GM13977 (cell line): ENCODE data around the gene LDB3.

ENCODE experiments used
- DNase-seq: peaks from one replicate; pipeline ENCODE4 v3.0.0; 2012; ENCODE audit warnings: low spot score
- in situ Hi-C: fragments of 300-500 bp; cut with MboI; formaldehyde crosslinking; loops from one replicate; pipeline ENCODE4 v1.12.0; 2022; ENCODE audit warnings: low sequenced_read_pairs, low pct_unique_long_range_greater_than_20kb, mixed read lengths, inconsistent platforms; ENCODE audit not compliant: unreplicated experiment
- TF ChIP-seq, protein P1 (sequence below): IDR thresholded peaks from 2 replicates; pipeline ENCODE4 v1.5.1; 2012; ENCODE audit warnings: mild to moderate bottlenecking, control low read depth; ENCODE audit not compliant: insufficient read depth; ENCODE audit errors: extremely low read depth, missing control alignments

The LDB3 gene

DNA sequence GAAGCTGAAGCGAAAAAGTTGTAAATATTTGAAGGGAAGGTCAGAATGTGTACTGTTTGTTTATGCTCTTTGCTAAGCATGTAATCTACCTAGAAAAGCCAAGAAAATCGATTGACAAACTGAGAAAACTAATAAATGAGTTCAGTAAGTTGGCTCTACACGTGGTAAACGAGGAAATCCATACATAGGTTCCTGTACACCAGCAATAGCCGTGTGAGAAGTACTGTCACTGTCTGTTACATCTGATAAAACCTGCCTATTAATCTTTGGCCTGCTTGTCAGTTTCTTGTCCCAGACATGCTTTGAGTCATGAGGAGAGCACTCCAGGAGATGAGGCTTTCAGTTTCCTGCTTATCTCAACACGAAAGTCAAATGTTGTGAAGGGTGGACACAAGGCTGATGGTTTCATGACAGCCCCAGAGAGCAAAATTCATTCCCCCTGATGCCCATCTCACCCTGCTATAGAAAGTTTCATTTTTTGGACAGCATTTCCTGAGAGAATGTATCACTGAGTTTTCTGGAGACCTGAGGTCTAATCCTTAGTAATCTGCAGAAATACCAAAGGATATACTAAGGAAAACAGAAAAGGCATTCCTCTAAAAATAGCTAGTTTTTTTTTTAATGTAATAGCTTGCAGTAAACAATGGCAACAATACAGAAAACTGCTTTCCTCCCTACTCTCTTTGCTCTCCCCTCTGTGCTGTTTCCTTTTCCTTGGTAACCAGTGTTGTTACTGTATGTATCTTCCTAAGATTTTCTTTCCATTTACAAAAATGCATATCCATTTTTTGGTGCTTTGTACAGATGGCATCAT lies 107.0 kb downstream of the LDB3 start:
- TF ChIP-seq, protein P1, sequence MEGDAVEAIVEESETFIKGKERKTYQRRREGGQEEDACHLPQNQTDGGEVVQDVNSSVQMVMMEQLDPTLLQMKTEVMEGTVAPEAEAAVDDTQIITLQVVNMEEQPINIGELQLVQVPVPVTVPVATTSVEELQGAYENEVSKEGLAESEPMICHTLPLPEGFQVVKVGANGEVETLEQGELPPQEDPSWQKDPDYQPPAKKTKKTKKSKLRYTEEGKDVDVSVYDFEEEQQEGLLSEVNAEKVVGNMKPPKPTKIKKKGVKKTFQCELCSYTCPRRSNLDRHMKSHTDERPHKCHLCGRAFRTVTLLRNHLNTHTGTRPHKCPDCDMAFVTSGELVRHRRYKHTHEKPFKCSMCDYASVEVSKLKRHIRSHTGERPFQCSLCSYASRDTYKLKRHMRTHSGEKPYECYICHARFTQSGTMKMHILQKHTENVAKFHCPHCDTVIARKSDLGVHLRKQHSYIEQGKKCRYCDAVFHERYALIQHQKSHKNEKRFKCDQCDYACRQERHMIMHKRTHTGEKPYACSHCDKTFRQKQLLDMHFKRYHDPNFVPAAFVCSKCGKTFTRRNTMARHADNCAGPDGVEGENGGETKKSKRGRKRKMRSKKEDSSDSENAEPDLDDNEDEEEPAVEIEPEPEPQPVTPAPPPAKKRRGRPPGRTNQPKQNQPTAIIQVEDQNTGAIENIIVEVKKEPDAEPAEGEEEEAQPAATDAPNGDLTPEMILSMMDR = no peak
- in situ Hi-C loops = no loop called here
- DNase-seq = no peak

DNA sequence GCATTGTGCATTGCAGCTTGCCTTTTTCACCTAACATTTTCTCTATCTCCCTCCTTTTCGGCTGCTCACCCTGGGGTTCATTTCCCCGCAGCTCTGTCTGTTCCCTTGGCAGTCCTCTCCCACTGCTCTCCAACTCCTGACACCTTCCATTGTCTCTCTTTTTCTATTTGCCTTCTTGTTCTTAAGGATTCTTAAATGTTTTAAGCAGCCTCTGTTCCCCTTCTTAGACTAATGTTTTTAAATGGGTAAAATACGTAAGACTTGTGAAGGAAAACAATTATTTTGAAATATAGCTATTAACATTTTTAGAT lies 107.5 kb downstream of the LDB3 start:
- DNase-seq = no peak
- in situ Hi-C loops = no loop called here
- TF ChIP-seq, protein P1 = no peak

DNA sequence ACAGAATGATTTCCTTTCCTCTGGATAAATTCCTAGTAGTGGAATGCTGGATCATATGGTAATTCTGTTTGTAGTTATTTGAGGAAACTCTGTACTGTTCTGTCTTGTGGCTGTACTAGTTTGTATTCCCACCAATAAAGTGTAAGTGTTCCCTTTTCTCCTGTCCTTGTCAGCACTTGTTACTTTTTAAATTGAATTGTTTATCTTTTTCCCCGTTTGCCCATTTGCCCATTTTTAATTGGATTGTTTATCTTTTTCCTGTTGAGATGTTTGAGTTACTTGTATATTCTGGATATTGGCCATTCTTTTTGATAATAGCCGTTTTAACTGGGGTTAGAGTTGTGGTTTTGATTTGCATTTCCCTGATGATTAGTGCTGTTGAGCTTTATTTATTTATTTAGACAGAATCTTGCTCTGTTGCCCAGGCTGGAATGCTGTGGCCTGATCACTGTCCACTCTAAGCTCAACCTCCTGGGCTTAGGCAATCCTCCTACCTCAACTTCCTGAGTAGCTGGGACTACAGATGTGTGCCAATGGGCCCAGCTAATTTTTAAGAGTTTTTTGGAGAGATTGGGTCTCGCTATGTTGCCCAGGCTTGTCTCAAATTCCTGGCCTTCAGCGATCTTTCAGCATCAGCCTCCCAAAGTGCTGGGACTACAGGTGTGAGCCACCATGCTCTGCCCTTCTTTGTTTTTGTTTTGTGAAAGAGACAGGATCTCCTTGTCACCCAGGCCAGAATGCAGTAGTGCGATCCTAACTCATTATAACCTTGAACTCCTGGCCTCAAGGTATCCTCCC lies 111.1 kb downstream of the LDB3 start:
- in situ Hi-C loops = no loop called here
- TF ChIP-seq, protein P1 = no peak
- no peak for DNase-seq

DNA sequence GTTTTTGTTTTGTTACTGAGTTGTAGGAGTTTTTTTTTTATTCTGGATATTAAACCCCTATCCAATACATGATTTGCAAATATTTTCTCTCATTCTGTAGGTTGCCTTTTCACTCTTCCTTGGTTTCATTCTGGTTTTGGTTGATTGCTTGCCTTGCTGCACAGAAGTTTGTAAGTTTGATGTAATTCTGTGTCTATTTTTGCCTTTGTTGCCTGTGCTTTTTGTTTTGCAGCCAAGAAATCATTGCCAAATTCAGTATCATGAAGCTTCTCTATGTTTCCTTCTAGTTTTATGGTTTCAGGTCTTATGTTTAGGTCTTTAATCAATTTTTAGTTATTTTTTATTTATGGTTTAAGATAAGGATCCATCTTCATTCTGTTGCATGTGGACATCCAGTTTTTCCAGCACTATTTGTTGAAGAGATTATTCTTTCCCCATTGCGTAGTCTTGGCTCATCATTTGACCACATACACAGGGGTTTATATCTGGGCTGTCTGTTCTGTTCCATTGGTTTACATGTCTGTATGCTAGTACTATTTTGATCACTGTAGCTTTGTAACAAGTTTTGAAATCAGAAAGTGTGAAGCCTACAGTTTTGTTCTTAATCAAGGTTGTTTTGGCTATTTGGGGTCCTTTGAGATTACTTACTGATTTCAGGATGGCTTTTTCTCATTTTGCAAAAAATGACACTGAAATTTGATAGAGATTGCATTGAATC lies 114.5 kb downstream of the LDB3 start:
- DNase-seq = no peak
- in situ Hi-C loops = no loop called here
- TF ChIP-seq, protein P1 = no peak

DNA sequence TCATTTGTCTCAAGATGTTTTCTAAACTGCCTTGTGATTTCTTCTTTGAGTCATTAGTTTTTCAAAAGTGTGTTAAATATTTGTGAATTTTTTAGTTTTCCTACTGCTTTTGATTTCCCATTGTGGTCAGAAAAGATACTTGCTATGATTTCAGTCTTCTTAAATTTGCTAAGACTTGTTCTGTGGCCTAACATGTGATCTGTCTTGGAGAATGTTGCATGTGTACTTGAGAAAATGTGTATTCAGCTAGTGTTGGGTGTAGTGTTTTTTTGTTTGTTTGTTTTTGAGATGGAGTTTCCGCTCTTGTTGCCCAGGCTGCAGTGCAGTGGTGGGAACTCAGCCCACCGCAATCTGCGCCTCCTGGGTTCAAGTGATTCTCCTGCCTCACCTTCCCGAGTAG lies 116.7 kb downstream of the LDB3 start:
- no peak for DNase-seq
- in situ Hi-C loops = no loop called here
- TF ChIP-seq, protein P1 = no peak
